Panc1 (cell line): Measurements from ENCODE around the gene CASQ2. TPM values are rescaled to one million over a fixed set of nuclear protein-coding genes. Genes with fewer than 3 reads are reported as not detected.

Source experiments
- ATAC-seq: fragments of 200-7000 bp; cut with Tn5 transposase; 2 replicates; pipeline ENCODE4 v1.9.1; 2020; ENCODE audit warnings: mild to moderate bottlenecking, moderate library complexity
- BruUV-seq: library from RNA; stranded (reverse); fragments of 400-500 nt; replicated peaks from 2 replicates; lab custom pipeline; 2021; lab: Mats Ljungman, UMichigan
- CTCF ChIA-PET: fragments of 300-600 bp; sonication (Branson Sonifier 250); formaldehyde crosslinking; loops from one replicate; lab custom pipeline; 2022; ENCODE audit warnings: antibody characterized with exemption; lab: Charles Lee
- POLR2A ChIA-PET: fragments of 300-600 bp; sonication (Branson Sonifier 250); formaldehyde crosslinking; loops from one replicate; lab custom pipeline; 2022; ENCODE audit warnings: antibody characterized with exemption; lab: Charles Lee
- DNase-seq: peaks from one replicate; pipeline ENCODE4 v3.0.0-alpha.2; 2010; ENCODE audit warnings: low read depth, low spot score
- H3K27ac ChIP-seq: 2 replicates; pipeline ENCODE4 v1.5.1; 2011; ENCODE audit warnings: mild to moderate bottlenecking, low read length, inconsistent platforms
- H3K27me3 ChIP-seq: fragments of 200-500 bp; sonication (Bioruptor generic); 2 replicates; pipeline ENCODE4 v1.6.0; 2014; ENCODE audit warnings: low read length, inconsistent platforms; ENCODE audit not compliant: control insufficient read depth, insufficient read depth
- H3K36me3 ChIP-seq: fragments of 200-500 bp; sonication (Bioruptor generic); 2 replicates; pipeline ENCODE4 v1.5.1; 2014; ENCODE audit warnings: inconsistent platforms, mild to moderate bottlenecking, low read length, moderate library complexity; ENCODE audit not compliant: control insufficient read depth, insufficient read depth
- H3K4me1 ChIP-seq: 2 replicates; pipeline ENCODE4 v1.5.1; 2011; ENCODE audit warnings: inconsistent platforms, mild to moderate bottlenecking, low read length, moderate library complexity; ENCODE audit not compliant: control insufficient read depth, insufficient read depth
- H3K4me3 ChIP-seq, 2 experiments: 2 replicates each; pipeline ENCODE4 v1.5.1; 2011 to 2012; ENCODE audit warnings: low read depth in 2 of 2, low read length in 2 of 2, mild to moderate bottlenecking in 2 of 2, inconsistent platforms in 1 of 2, moderate library complexity in 1 of 2
- H3K9me3 ChIP-seq: fragments of 200-500 bp; sonication (Bioruptor generic); 2 replicates; pipeline ENCODE4 v1.5.1; 2014; ENCODE audit warnings: low read depth, mild to moderate bottlenecking, inconsistent platforms, low read length, moderate library complexity; ENCODE audit not compliant: control insufficient read depth, insufficient read depth
- CTCF ChIP-seq: fragments of 450-650 bp; IDR thresholded peaks from 2 replicates; pipeline ENCODE4 v1.5.1; 2017; ENCODE audit warnings: mild to moderate bottlenecking
- POLR2AphosphoS5 ChIP-seq: IDR thresholded peaks from 2 replicates; pipeline ENCODE4 v1.6.1; 2012; ENCODE audit warnings: mild to moderate bottlenecking, low read depth, low read length, moderate library complexity
- REST ChIP-seq, 2 experiments: IDR thresholded peaks; 2 replicates each; pipeline ENCODE4 v1.6.1; 2011 to 2012; ENCODE audit warnings: low read depth in 2 of 2, control low read depth in 1 of 2, low read length in 1 of 2, mild to moderate bottlenecking in 1 of 2, moderate library complexity in 1 of 2; ENCODE audit not compliant: insufficient read depth in 1 of 2
- SIN3A ChIP-seq: IDR thresholded peaks from 2 replicates; pipeline ENCODE4 v1.6.1; 2012; ENCODE audit warnings: low read depth, mild to moderate bottlenecking, low read length, moderate library complexity, borderline replicate concordance; ENCODE audit not compliant: insufficient read depth
- TCF7L2 ChIP-seq: IDR thresholded peaks from 2 replicates; pipeline ENCODE4 v1.6.1; 2011; ENCODE audit warnings: mild to moderate bottlenecking, low read depth, low read length, inconsistent platforms
- in situ Hi-C: cut with HindIII; loops from 2 replicates; pipeline ENCODE4 v1.10.0; 2016; ENCODE audit warnings: low sequenced_read_pairs, low pct_unique_long_range_greater_than_20kb
- intact Hi-C: fragments of 100-400 bp; cut with micrococcal nuclease; formaldehyde crosslinking; loops from one replicate; pipeline ENCODE4 v1.10.0; 2022; ENCODE audit not compliant: unreplicated experiment
- total RNA-seq: library from RNA; stranded (reverse); gene quantifications from one replicate; pipeline ENCODE4 v1.2.1, GENCODE V29; 2021; ENCODE audit not compliant: unreplicated experiment

CASQ2 gene
- total RNA-seq, 1 experiment from 2014 or later, result not detected

- CTCF ChIA-PET, result no interaction called here
- H3K27ac ChIP-seq, result no peak overlapping the region
- no peaks in the 10 kb centered on the region for H3K27me3 ChIP-seq
- no peaks in the 10 kb centered on the region for H3K9me3 ChIP-seq
- no peak for ATAC-seq
- intact Hi-C loops, result no loop called here
- POLR2A ChIA-PET, result no interaction called here
- no peak overlapping the region for H3K4me3 ChIP-seq
- DNase-seq, result no peak
- in situ Hi-C loops, result no loop called here
- no TSS peak for BruUV-seq
- no peaks in the 10 kb centered on the region for H3K36me3 ChIP-seq
- TF ChIP-seq REST (IDR thresholded peaks at IDR 0.05; ENCODE audit: insufficient read depth in 1 of 2, low read depth in 2 of 2, low read length in 1 of 2), result no peak
- H3K4me1 ChIP-seq, result no peaks in the 10 kb centered on the region
Observed at GRCh38 chr1:115755456-115756370, 12.8 kb downstream of the CASQ2 start.

DNA sequence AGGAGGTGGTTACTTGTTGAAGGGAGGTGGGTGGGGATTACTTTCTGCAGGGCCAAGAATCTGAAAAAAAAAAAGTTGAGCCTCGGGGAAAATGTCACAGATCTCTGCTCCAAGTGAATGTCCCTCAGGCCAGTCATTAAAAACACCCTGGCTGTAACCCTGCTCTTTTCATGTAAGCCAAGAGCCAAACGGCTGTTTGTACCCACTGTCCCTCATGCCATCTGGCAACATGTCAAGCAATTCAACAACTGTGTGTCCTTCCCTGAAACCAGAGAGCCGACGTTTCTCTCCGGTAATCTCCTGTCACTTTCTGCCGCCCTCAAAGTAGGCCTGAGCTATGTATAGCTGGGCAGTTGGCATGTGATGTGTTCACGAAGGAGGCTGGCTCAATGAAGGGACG, 14.7 kb downstream of the CASQ2 start:
- H3K9me3 ChIP-seq, result no peaks in the 10 kb centered on the region
- TF ChIP-seq REST (IDR thresholded peaks at IDR 0.05; ENCODE audit: insufficient read depth in 1 of 2, low read depth in 2 of 2, low read length in 1 of 2) (no peak), SIN3A (no peak), TCF7L2 (no peak), POLR2AphosphoS5 (no peak), CTCF (no peak)
- DNase-seq, result no peak
- H3K4me3 ChIP-seq, result no peak overlapping the region
- ATAC-seq, result no peak
- no TSS peak for BruUV-seq
- in situ Hi-C loops (no loop called here), intact Hi-C loops (no loop called here)
- ChIA-PET CTCF (no interaction called here), POLR2A (no interaction called here)
- no peak overlapping the region for H3K27ac ChIP-seq
- no peaks in the 10 kb centered on the region for H3K4me1 ChIP-seq
- no peaks in the 10 kb centered on the region for H3K36me3 ChIP-seq
- H3K27me3 ChIP-seq, result no peaks in the 10 kb centered on the region
